OCI-LY7 (cell line): ENCODE measurements around the gene ADAMTS20. TPM values are rescaled to one million over a fixed set of nuclear protein-coding genes. Genes with fewer than 3 reads are reported as not detected.
"Not testable (repeated sequence)": the region's sequence is repeated elsewhere in the genome, so short reads cannot be mapped to it uniquely, and the experiment has no call there.

Experiments used
- BruUV-seq: library from RNA; stranded (reverse); fragments of 400-500 nt; replicated peaks from 2 replicates; lab custom pipeline; 2021; lab: Mats Ljungman, UMichigan
- CTCF ChIA-PET: fragments of 300-600 bp; sonication (Branson Sonifier 250); formaldehyde crosslinking; loops from one replicate; lab custom pipeline; 2022; ENCODE audit warnings: antibody characterized with exemption; ENCODE audit not compliant: unreplicated experiment; lab: Charles Lee
- POLR2A ChIA-PET: fragments of 300-600 bp; sonication (Branson Sonifier 250); formaldehyde crosslinking; loops from one replicate; lab custom pipeline; 2022; ENCODE audit warnings: antibody characterized with exemption; lab: Charles Lee
- DNase-seq: peaks from one replicate; pipeline ENCODE4 v3.0.0-alpha.2; 2015; ENCODE audit warnings: low spot score
- H2AFZ ChIP-seq: fragments of 200-600 bp; sonication (generic), shearing (Covaris generic); 2 replicates; pipeline ENCODE4 v1.6.1; 2014; ENCODE audit warnings: mild to moderate bottlenecking, antibody characterized with exemption, low read length, moderate library complexity
- H3K27ac ChIP-seq: fragments of 200-600 bp; sonication (generic); 2 replicates; pipeline ENCODE4 v1.5.1; 2014; ENCODE audit warnings: mixed run types, low read depth, mild to moderate bottlenecking, moderate library complexity, low read length, inconsistent platforms; ENCODE audit not compliant: poor library complexity, severe bottlenecking
- H3K36me3 ChIP-seq: fragments of 200-600 bp; sonication (generic); 2 replicates; pipeline ENCODE4 v1.6.1; 2014; ENCODE audit warnings: mild to moderate bottlenecking, antibody characterized with exemption, low read length, moderate library complexity, mixed read lengths; ENCODE audit not compliant: insufficient read depth
- H3K4me1 ChIP-seq: fragments of 200-600 bp; sonication (generic); 2 replicates; pipeline ENCODE4 v1.5.1; 2014; ENCODE audit warnings: mild to moderate bottlenecking, low read length; ENCODE audit not compliant: insufficient read depth, poor library complexity, severe bottlenecking
- H3K4me2 ChIP-seq: fragments of 200-600 bp; sonication (generic); 2 replicates; pipeline ENCODE4 v1.6.1; 2014; ENCODE audit warnings: mild to moderate bottlenecking, low read length
- H3K4me3 ChIP-seq: fragments of 200-600 bp; sonication (generic); 2 replicates; pipeline ENCODE4 v1.5.1; 2014; ENCODE audit warnings: mild to moderate bottlenecking, low read depth, low read length; ENCODE audit not compliant: poor library complexity, severe bottlenecking
- H3K79me2 ChIP-seq: fragments of 200-600 bp; sonication (generic); 2 replicates; pipeline ENCODE4 v1.6.1; 2016; ENCODE audit warnings: low read depth, mild to moderate bottlenecking, low read length, moderate library complexity, mixed read lengths; ENCODE audit not compliant: insufficient read depth
- H3K9me2 ChIP-seq: fragments of 200-600 bp; sonication (generic); 2 replicates; pipeline ENCODE4 v1.6.1; 2016; ENCODE audit warnings: mild to moderate bottlenecking, low read length, mixed read lengths; ENCODE audit not compliant: insufficient read depth
- H3K9me3 ChIP-seq: fragments of 200-600 bp; sonication (generic); 2 replicates; pipeline ENCODE4 v1.6.1; 2014; ENCODE audit warnings: mild to moderate bottlenecking, mixed run types, low read length, mixed read lengths
- H4K20me1 ChIP-seq: fragments of 200-600 bp; sonication (generic); 2 replicates; pipeline ENCODE4 v1.6.1; 2014; ENCODE audit warnings: mild to moderate bottlenecking, antibody characterized with exemption, low read length, moderate library complexity, mixed read lengths; ENCODE audit not compliant: insufficient read depth
- CTCF ChIP-seq: fragments of 200-600 bp; sonication (generic); conservative IDR thresholded peaks from 2 replicates; pipeline ENCODE4 v1.5.1; 2014; ENCODE audit warnings: mild to moderate bottlenecking, antibody characterized with exemption, low read length, moderate library complexity, mixed read lengths
- EZH2phosphoT487 ChIP-seq: fragments of 200-600 bp; sonication (generic); IDR thresholded peaks from 2 replicates; pipeline ENCODE4 v1.6.1; 2018; ENCODE audit warnings: low read depth, borderline replicate concordance, mild to moderate bottlenecking, mixed run types, antibody characterized with exemption, low read length, moderate library complexity, mixed read lengths
- intact Hi-C: fragments of 100-400 bp; cut with micrococcal nuclease; formaldehyde crosslinking; loops from one replicate; pipeline ENCODE4 v1.10.0; 2022; ENCODE audit not compliant: unreplicated experiment
- total RNA-seq, 2 experiments: library from RNA; depleted of rRNA in 1 of 2; stranded (reverse); fragments of >200 nt in 1 of 2; shearing (Covaris generic) in 1 of 2; gene quantifications; 2 replicates each; pipeline ENCODE4 v1.2.3, GENCODE V29; 2014 to 2022

The ADAMTS20 gene
- total RNA-seq, 2 experiments from 2014 or later: not detected

- Histone ChIP-seq H3K9me2 (no peaks in the 10 kb centered on the region), H3K79me2 (no peaks in the 10 kb centered on the region), H3K4me1 (no peaks in the 10 kb centered on the region), H2AFZ (no peak overlapping the region), H3K36me3 (no peaks in the 10 kb centered on the region), H4K20me1 (no peaks in the 10 kb centered on the region), H3K27ac (no peak overlapping the region), H3K9me3 (no peaks in the 10 kb centered on the region), H3K4me2 (no peak overlapping the region), H3K4me3 (no peak overlapping the region)
- intact Hi-C loops: no loop called here
- no TSS peak for BruUV-seq
- CTCF ChIA-PET: no interaction called here
- POLR2A ChIA-PET: interaction anchor here (0.7 kb wide), 1 partner anchor 102 kb away, joined by 3 read pairs; no protein-coding TSS in a partner anchor
- TF ChIP-seq EZH2phosphoT487 (no peak), CTCF (no peak)
- DNase-seq: no peak
Observed at GRCh38 chr12:43544703-43545102, 7.3 kb downstream of the ADAMTS20 start.

GRCh38 chr12:43540470-43540869, 11.5 kb downstream of the ADAMTS20 start:
- intact Hi-C loops: no loop called here
- Histone ChIP-seq H3K36me3 (no peaks in the 10 kb centered on the region), H3K9me2 (no peaks in the 10 kb centered on the region), H3K79me2 (no peaks in the 10 kb centered on the region), H2AFZ (no peak overlapping the region), H3K27ac (no peak overlapping the region), H3K9me3 (no peaks in the 10 kb centered on the region), H3K4me3 (no peak overlapping the region), H3K4me1 (no peaks in the 10 kb centered on the region), H4K20me1 (no peaks in the 10 kb centered on the region), H3K4me2 (no peak overlapping the region)
- ChIA-PET POLR2A (no interaction called here), CTCF (no interaction called here)
- no peak for DNase-seq
- TF ChIP-seq EZH2phosphoT487 (no peak), CTCF (no peak)
- BruUV-seq: no TSS peak

- H4K20me1 ChIP-seq, POLR2A ChIA-PET, BruUV-seq, H3K4me3 ChIP-seq, H3K79me2 ChIP-seq, H3K27ac ChIP-seq, H3K4me2 ChIP-seq, intact Hi-C loops, H3K4me1 ChIP-seq, CTCF ChIA-PET, DNase-seq, H3K9me3 ChIP-seq, H3K9me2 ChIP-seq, H2AFZ ChIP-seq, H3K36me3 ChIP-seq: not testable (repeated sequence)
Observed at GRCh38 chr12:43537675-43538074, 14.3 kb downstream of the ADAMTS20 start.
